Naive B cell (primary cell): ENCODE data around the gene PSMB9. TPM values are rescaled to one million over a fixed set of nuclear protein-coding genes. Genes with fewer than 3 reads are reported as not detected.
"Not testable (repeated sequence)": the region's sequence is repeated elsewhere in the genome, so short reads cannot be mapped to it uniquely, and the experiment has no call there.

ENCODE experiments used
- ATAC-seq, 2 donors: fragments of 150-1000 bp; cut with Tn5 transposase; 2 replicates each; pipeline ENCODE4 v1.10.0; 2021; ENCODE audit warnings: low read depth in 2 of 2, mild to moderate bottlenecking in 2 of 2, moderate library complexity in 2 of 2
- DNase-seq: peaks from one replicate; pipeline ENCODE4 v3.0.0; 2022
- H3K27ac Mint-ChIP-seq, 6 donors: one replicate each; pipeline ENCODE4 v1.8.0; 2020 to 2022; ENCODE audit warnings: mild to moderate bottlenecking in 6 of 6, mixed read lengths in 6 of 6, moderate library complexity in 5 of 6, inconsistent platforms in 2 of 6
- H3K27me3 Mint-ChIP-seq, 3 donors: one replicate each; pipeline ENCODE4 v1.8.0; 2021 to 2022; ENCODE audit warnings: mixed read lengths in 3 of 3, mild to moderate bottlenecking in 1 of 3
- H3K36me3 Mint-ChIP-seq, 2 donors: one replicate each; pipeline ENCODE4 v1.8.0; 2020 to 2022; ENCODE audit warnings: mixed read lengths in 2 of 2, inconsistent platforms in 1 of 2, mild to moderate bottlenecking in 1 of 2
- H3K4me1 Mint-ChIP-seq, 3 donors: one replicate each; pipeline ENCODE4 v1.8.0; 2020 to 2022; ENCODE audit warnings: mixed read lengths in 3 of 3, inconsistent platforms in 1 of 3, mild to moderate bottlenecking in 1 of 3, moderate library complexity in 1 of 3
- H3K4me3 Mint-ChIP-seq, 8 donors: one replicate each; pipeline ENCODE4 v1.8.0; 2020 to 2022; ENCODE audit warnings: mild to moderate bottlenecking in 8 of 8, mixed read lengths in 8 of 8, moderate library complexity in 8 of 8, inconsistent platforms in 2 of 8
- H3K9me3 Mint-ChIP-seq, 7 donors: one replicate each; pipeline ENCODE4 v1.8.0; 2020 to 2022; ENCODE audit warnings: mixed read lengths in 7 of 7, mild to moderate bottlenecking in 5 of 7, inconsistent platforms in 2 of 7, moderate library complexity in 1 of 7
- polyA plus RNA-seq, 6 donors: library from polyadenylated mRNA; unstranded; fragments of 300-500 nt; fragmentation: Illumina TruSeq; gene quantifications; one replicate each; pipeline ENCODE4 v1.2.3, GENCODE V29; 2021; ENCODE audit warnings: low read depth in 6 of 6

Gene PSMB9
- polyA plus RNA-seq, 6 donors from 2014 or later: 347 to 677 (median 445) TPM

DNA sequence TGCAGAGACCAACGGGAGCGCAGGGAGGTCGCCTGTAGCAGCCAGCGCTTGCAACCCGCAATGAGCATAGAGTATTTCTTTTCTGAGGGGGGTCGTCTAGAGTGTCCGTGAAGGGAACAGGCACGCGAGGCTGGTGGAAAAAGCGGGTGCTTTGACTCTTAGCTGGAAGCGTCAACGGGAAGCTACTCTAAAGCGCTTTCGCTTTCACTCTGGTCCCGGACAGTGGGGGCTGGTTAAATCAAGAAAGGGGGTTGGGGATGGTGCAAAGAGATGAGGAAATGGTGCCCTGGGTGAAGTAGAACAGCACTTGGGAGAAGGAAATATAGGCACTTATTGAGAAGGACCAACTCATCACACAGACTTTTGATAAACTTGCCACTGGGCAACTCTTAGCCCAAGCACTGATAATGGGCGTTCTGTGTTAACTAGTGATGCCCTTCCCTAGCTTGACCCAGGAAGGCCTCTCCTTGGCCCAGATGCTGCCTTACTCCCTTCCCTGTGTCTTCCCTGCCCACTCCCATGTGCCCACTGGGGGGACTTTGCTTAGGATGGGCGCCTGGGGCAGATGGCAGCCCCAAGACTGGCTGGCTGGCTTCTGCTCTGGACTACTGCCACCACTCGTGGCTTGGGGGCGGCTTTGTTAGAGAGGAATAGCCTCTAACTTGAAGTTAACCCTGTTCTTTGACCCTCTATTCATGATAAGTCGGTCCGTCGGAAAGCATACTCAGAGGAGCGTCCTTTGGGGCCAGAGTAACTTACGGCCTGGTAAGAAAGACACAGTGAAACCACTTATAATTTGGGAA is 585 bp downstream of the PSMB9 start:
- H3K27me3 Mint-ChIP-seq: no peaks in the 10 kb centered on the region
- peaks cover 60 to 80% (median 77%) of the 10 kb centered on the region in 3 donors for H3K4me1 Mint-ChIP-seq
- peak; percentile 25 to 30 for ATAC-seq
- no peaks in the 10 kb centered on the region for H3K9me3 Mint-ChIP-seq
- peak overlapping the region; percentile 93 to 100 (median 100) for H3K4me3 Mint-ChIP-seq
- H3K27ac Mint-ChIP-seq: peak overlapping the region; percentile 97 to 100 (median 100)
- H3K36me3 Mint-ChIP-seq: peaks cover 39 to 54% of the 10 kb centered on the region in 2 donors
- DNase-seq: peak; percentile 52

DNA sequence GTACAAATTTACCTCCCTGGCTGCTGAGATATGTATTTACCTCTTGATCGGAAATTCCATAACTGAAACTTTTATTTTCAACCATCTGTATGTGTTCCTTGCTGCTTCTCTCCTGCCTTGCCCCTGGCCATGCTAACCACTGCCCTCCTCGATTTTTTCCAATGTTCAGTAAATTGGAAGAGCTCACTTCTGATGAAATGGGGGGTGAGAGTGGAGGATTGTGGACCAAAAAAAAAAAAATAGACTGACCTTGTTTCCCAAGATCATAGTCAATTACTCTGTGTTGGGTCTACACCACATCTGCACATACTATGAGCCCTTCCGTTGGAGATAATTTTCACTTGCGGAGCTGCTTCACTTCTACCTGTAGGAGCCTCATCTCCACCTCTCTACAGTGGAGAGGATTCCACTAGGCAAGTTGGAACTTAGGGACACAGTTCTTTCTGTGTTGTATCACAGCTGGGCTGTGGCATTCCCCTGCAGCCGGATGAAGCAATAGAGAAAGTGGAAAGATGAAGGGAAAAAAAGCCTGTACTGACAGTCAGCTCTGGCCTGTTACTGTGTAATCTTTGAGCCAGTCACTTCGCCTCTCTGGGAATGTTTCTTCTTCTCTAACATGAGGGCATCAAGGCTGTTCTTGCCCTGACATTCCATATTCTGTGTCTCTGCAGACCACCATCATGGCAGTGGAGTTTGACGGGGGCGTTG is 1.6 kb downstream of the PSMB9 start:
- Mint-ChIP-seq H3K36me3 (peaks cover 37 to 44% of the 10 kb centered on the region in 2 donors), H3K4me1 (peaks cover 53 to 77% (median 72%) of the 10 kb centered on the region in 3 donors), H3K27ac (peak overlapping the region; percentile 1 to 100 (median 94)), H3K9me3 (no peaks in the 10 kb centered on the region), H3K27me3 (no peaks in the 10 kb centered on the region), H3K4me3 (peak overlapping the region; percentile 93 to 100 (median 100))
- ATAC-seq (no peak), DNase-seq (no peak)

DNA sequence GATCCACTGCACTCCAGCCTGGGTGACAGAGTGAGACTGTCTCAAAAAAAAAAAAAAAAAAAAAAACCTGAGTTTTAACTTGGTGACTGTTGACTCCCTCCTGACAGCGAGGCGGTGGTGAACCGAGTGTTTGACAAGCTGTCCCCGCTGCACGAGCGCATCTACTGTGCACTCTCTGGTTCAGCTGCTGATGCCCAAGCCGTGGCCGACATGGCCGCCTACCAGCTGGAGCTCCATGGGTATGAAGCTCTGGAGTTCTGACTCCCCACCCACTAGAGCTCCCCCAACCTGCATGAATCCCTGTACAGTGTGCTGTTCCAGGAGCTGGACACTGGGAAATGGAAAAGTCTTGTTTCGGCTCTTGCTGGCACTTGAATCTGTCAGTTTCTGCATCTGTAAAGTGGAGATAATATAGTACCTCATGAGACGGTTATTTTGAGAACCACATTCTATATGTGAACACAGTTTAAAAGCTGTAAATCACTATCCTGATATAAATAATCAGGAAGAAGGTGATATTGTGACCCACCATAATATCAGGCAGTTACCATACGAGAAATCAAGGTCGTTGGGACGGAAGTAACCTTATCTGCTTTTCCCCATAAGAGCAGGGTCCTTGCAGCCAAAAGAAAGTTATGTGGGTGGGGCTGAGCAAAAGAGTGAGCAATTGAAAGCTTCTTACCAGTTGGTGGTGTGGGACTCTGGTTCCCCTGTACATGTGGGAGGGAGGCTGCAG is 3.3 kb downstream of the PSMB9 start:
- H3K4me3 Mint-ChIP-seq: peak overlapping the region in 3 of 8 donors; percentile 37 to 85 (median 80)
- no peaks in the 10 kb centered on the region for H3K27me3 Mint-ChIP-seq
- H3K4me1 Mint-ChIP-seq: peaks cover 41 to 62% (median 62%) of the 10 kb centered on the region in 3 donors
- H3K27ac Mint-ChIP-seq: peak overlapping the region in 3 of 6 donors; percentile 69 to 88 (median 69)
- peaks cover 23 to 27% of the 10 kb centered on the region in 2 donors for H3K36me3 Mint-ChIP-seq
- no peaks in the 10 kb centered on the region for H3K9me3 Mint-ChIP-seq
- ATAC-seq (no peak), DNase-seq (no peak)

DNA sequence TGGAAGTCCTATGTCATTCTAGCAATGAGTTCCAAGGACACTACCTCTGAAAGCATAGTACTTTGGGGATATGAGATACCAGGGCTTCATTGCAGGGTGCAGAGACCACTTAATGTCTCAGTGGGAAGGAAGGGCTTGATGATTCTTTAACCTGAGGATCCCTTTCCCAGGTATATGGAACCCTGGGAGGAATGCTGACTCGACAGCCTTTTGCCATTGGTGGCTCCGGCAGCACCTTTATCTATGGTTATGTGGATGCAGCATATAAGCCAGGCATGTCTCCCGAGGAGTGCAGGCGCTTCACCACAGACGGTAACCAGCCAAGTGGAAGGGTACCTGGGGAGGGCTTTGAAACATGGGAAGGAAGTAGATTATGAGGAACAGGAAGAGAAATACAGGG is 4.2 kb downstream of the PSMB9 start:
- Mint-ChIP-seq H3K27ac (peak overlapping the region in 5 of 6 donors; percentile 9 to 91 (median 69)), H3K9me3 (no peaks in the 10 kb centered on the region), H3K4me3 (peak overlapping the region in 5 of 8 donors; percentile 3 to 85 (median 61)), H3K27me3 (no peaks in the 10 kb centered on the region), H3K36me3 (peaks cover 23 to 25% of the 10 kb centered on the region in 2 donors), H3K4me1 (peaks cover 35 to 58% (median 58%) of the 10 kb centered on the region in 3 donors)
- no peak for ATAC-seq
- no peak for DNase-seq

DNA sequence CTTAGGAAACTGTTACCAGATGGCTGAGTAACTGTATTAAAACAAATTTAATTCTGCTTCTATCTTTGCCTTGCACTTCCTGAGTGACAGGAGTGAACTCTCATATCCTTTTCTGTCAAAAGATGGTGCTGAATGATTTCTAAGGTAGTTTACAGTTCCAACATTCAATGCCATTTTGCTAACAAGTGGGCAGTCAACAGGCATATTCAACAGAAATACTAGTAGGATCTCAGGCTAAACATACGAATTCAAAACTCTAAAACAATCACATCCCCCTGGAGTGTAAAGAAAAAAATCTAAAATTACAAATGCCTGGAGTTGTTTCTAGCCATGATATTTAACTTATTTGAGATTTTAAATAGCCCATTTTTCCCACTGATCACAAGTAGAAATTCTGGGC is 6.7 kb downstream of the PSMB9 start:
- H3K27me3 Mint-ChIP-seq: no peaks in the 10 kb centered on the region
- no peak for DNase-seq
- H3K36me3 Mint-ChIP-seq: peaks cover 23% of the 10 kb centered on the region in 2 donors
- no peaks in the 10 kb centered on the region for H3K9me3 Mint-ChIP-seq
- H3K4me3 Mint-ChIP-seq: peak overlapping the region in 1 of 8 donors; percentile 2
- no peak for ATAC-seq
- H3K4me1 Mint-ChIP-seq: peaks cover 29 to 52% (median 51%) of the 10 kb centered on the region in 3 donors
- H3K27ac Mint-ChIP-seq: peak overlapping the region in 4 of 6 donors; percentile 10 to 44 (median 25)

DNA sequence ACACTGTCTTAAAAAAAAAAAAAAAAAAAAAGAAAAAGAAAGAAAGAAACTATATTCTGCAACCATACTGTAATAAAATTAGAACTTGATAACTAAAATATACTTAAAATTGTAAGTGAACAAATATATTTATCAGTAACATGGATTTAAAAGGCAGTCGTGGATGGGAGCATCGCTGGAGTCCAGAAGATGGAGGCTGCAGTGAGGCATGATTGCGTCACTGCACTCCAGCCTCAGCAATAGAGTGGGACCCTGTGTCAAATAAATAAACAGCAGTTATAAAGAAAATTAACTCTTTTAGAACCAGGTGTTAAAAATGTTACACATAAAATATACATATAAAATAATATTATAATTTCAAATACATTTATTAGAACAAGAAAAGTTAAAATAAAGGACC is 8.7 kb downstream of the PSMB9 start:
- no peaks in the 10 kb centered on the region for H3K27me3 Mint-ChIP-seq
- DNase-seq (no peak), ATAC-seq (no peak)
- no peaks in the 10 kb centered on the region for H3K9me3 Mint-ChIP-seq
- peak overlapping the region in 3 of 6 donors; percentile 31 to 69 (median 56) for H3K27ac Mint-ChIP-seq
- peaks cover 37 to 56% (median 55%) of the 10 kb centered on the region in 3 donors for H3K4me1 Mint-ChIP-seq
- H3K4me3 Mint-ChIP-seq: no peak overlapping the region
- peaks cover 10 to 12% of the 10 kb centered on the region in 2 donors for H3K36me3 Mint-ChIP-seq

DNA sequence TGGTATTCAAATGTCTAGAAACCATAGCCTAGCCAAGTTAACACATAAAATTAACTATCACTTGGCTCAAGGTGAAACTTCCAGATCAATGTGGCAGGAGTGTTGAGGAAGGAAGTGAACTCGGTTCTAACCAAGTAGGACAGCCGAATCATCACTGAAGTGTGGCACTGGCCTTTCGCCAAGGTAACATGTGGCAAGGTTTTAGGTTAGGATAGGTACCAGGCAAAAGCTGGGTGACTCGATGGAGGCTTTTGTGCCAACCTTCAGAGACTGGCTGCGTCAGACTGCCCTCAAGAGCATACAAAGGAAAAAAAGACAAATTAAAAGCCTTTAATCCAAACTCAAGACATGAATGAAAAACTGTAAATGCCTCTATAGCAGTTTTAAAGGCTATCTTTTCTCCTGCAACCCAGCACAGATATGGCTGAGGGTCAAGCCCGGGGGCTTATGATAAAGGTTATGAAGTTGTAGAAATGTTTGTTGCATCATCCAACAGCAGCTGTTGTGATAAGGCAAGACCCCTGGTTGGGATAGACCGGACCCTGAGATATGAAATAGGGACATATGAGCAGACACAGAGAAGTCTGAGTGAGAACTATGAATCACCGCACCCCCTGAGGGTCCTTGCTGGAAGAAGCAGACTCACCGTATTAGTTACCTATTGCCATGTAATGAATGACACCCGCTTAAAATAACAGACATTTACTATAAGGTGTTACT is 11.9 kb downstream of the PSMB9 start:
- Mint-ChIP-seq H3K4me1 (peaks cover 29 to 41% (median 33%) of the 10 kb centered on the region in 3 donors), H3K27ac (peak overlapping the region in 4 of 6 donors; percentile 24 to 85 (median 64)), H3K27me3 (no peaks in the 10 kb centered on the region), H3K4me3 (peak overlapping the region in 2 of 8 donors; percentile 21 to 49), H3K9me3 (no peaks in the 10 kb centered on the region), H3K36me3 (no peaks in the 10 kb centered on the region)
- DNase-seq (no peak), ATAC-seq (no peak)

DNA sequence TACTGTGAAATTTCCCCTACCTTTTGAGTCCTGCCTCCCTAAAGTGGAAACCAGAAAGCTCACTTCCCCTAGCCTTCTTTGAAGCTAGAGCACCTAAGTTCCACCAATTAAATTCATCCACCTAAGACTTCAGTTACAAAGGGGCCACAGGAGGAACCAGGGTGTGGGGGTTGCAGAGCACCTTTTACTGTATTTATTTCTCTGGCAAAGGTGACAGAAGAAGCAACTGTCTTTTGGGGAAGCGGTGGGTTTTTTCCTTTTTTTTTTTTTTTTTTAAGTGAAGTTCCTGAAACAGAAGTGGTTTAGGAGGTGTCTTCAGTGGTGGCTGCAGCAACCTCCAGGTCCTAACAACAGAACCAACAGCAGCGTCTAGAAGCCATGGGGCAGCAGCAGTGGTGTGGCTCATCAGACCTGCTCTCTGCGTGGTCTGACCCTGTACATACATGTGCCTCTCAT is 13.1 kb downstream of the PSMB9 start:
- ATAC-seq (peak; percentile 66 to 67), DNase-seq (peak; percentile 37)
- H3K36me3 Mint-ChIP-seq: no peaks in the 10 kb centered on the region
- peak overlapping the region in 7 of 8 donors; percentile 54 to 82 (median 65) for H3K4me3 Mint-ChIP-seq
- peak overlapping the region; percentile 17 to 96 (median 88) for H3K27ac Mint-ChIP-seq
- H3K27me3 Mint-ChIP-seq: no peaks in the 10 kb centered on the region
- peaks cover 0 to 3% (median 0%) of the 10 kb centered on the region in 7 donors for H3K9me3 Mint-ChIP-seq
- H3K4me1 Mint-ChIP-seq: peaks cover 27 to 37% (median 33%) of the 10 kb centered on the region in 3 donors

DNA sequence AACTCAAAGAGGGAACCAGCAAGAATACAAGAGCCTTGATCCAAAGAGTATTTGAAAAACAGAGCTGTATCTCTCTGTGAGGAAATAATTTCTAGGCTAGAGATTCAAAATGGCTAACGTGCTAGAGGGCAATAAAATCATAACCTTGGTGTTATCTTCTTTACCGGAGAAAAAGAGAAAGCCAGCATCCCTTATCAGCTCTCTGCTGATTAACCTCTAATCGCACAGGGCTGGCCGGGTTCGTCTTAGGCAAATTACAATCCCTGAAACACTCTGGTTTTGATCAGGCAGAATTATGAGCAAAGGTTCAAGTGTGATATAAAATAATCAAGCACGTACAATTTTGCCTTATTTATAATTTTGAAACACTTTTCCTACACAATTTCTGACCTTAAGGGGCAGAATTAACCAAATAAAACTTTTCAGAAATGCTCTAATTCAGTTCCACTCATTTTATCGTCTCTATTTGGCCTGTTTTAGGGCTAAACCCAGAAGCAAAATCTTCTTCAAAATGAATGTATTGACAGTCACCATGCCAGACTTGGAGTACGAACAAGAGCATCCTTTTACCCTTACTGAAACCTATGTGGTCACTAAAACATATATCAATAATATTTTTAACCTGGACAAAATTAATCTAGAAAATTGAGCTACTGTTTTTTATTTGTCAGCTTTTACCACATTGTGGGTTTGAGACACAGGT is 13.7 kb downstream of the PSMB9 start:
- peak overlapping the region in 5 of 6 donors; percentile 17 to 96 (median 85) for H3K27ac Mint-ChIP-seq
- H3K27me3 Mint-ChIP-seq: no peaks in the 10 kb centered on the region
- peaks cover 0 to 7% (median 3%) of the 10 kb centered on the region in 7 donors for H3K9me3 Mint-ChIP-seq
- peaks cover 27 to 37% (median 33%) of the 10 kb centered on the region in 3 donors for H3K4me1 Mint-ChIP-seq
- H3K4me3 Mint-ChIP-seq: peak overlapping the region in 7 of 8 donors; percentile 54 to 82 (median 65)
- ATAC-seq (peak; percentile 11 to 16), DNase-seq (no peak)
- H3K36me3 Mint-ChIP-seq: peaks cover 0 to 5% of the 10 kb centered on the region in 2 donors

DNA sequence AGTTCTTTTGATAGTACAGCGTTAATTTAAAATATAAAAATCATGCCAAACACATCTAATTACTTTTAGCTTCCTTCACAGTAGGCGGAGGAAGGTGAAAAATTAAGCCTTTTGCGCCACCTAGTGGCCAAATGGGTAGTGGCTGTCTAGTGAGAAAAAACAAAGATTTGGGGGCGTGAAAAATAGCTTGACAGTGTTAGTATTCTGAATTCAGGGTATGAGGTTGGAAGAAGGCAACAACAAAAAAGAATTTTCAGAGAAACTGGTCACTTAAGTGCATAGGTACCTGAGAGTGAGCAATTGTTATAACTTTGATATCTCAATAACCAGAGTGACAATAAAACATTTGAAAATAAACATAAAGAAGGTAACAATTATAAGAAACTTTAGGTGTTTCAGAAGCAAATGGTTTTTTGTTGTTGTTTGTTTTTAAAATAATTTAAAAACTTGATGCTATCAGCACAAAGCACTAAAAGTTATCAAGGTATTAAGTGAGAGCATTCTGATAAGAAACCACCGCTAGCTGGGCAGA is 14.3 kb downstream of the PSMB9 start:
- Mint-ChIP-seq H3K4me3 (peak overlapping the region in 1 of 8 donors; percentile 65), H3K36me3 (peaks cover 0 to 5% of the 10 kb centered on the region in 2 donors), H3K9me3 (peaks cover 0 to 9% (median 5%) of the 10 kb centered on the region in 7 donors), H3K27ac (peak overlapping the region in 3 of 6 donors; percentile 0 to 85 (median 47)), H3K4me1 (peaks cover 27 to 31% (median 29%) of the 10 kb centered on the region in 3 donors), H3K27me3 (no peaks in the 10 kb centered on the region)
- peak; percentile 70 to 79 for ATAC-seq
- peak; percentile 81 for DNase-seq

DNA sequence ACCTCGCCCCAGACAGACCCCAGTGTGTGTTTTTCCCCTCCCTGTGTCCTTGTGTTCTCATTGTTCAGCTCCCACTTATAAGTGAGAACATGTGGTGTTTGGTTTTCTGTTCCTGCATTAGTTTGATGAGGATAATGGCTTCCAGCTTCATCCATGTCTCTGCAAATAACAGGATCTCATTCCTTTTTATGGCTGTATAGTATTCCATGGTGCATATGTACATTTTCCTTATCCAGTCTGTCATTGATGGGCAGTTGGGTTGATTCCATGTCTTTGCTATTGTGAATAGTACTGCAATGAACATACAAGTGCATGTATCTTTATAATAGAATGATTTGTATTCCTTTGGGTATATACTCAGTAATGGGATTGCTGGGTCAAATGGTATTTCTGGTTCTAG is 20.0 kb downstream of the PSMB9 start:
- not testable (repeated sequence) for H3K4me3 Mint-ChIP-seq, H3K4me1 Mint-ChIP-seq, ATAC-seq, H3K27me3 Mint-ChIP-seq, DNase-seq, H3K27ac Mint-ChIP-seq, H3K36me3 Mint-ChIP-seq
- peaks cover 0 to 15% (median 6%) of the 10 kb centered on the region in 7 donors for H3K9me3 Mint-ChIP-seq
